ENCODE data around the gene OR13G1.
"Not testable (repeated sequence)": the region's sequence is repeated elsewhere in the genome, so short reads cannot be mapped to it uniquely, and the experiment has no call there.

The OR13G1 gene

GRCh38 chr1:247679639-247680038 is at the start of gene OR13G1:
OR13G1 (minus strand) TSS chr1:247679739; CDS start chr1:247673041, 6,698 bp downstream.
- no peak for DNase-seq (ENCODE audit: low read depth in 3 of 3)

- no peak for DNase-seq (ENCODE audit: low read depth in 3 of 3)
These were observed 41.7 kb upstream of the OR13G1 start for GRCh38 chr1:247721222-247721621.

- no peak for DNase-seq (ENCODE audit: low read depth in 3 of 3)
These were observed 37.0 kb upstream of the OR13G1 start, which contains the start of gene OR6F1 for GRCh38 chr1:247716546-247716945. OR6F1 (minus strand) TSS chr1:247716646; CDS start chr1:247712755, 3,891 bp downstream.

GRCh38 chr1:247713753-247714152 is 34.2 kb upstream of the OR13G1 start:
- no peak for DNase-seq (ENCODE audit: low read depth in 3 of 3)

GRCh38 chr1:247710681-247711080 is 31.1 kb upstream of the OR13G1 start:
- DNase-seq (ENCODE audit: low read depth in 3 of 3): not testable (repeated sequence)

- no peak for DNase-seq (ENCODE audit: low read depth in 3 of 3)
These were observed 21.8 kb upstream of the OR13G1 start for GRCh38 chr1:247701338-247701737.

- peak in 2 of 3 experiments; percentile 7 to 9 for DNase-seq (ENCODE audit: low read depth in 3 of 3)
These were observed 1.9 kb upstream of the OR13G1 start for GRCh38 chr1:247681288-247681897.

GRCh38 chr1:247680171-247680570 is 632 bp upstream of the OR13G1 start:
- DNase-seq (ENCODE audit: low read depth in 3 of 3): no peak

GRCh38 chr1:247669225-247669624 is 10.3 kb downstream of the OR13G1 start:
- DNase-seq (ENCODE audit: low read depth in 3 of 3): no peak

GRCh38 chr1:247656221-247656875 is 23.2 kb downstream of the OR13G1 start:
- DNase-seq (ENCODE audit: low read depth in 3 of 3): no peak

- no peak for DNase-seq (ENCODE audit: low read depth in 3 of 3)
These were observed 26.5 kb downstream of the OR13G1 start for GRCh38 chr1:247653040-247653439.

GRCh38 chr1:247647864-247648263 is 31.7 kb downstream of the OR13G1 start:
- no peak for DNase-seq (ENCODE audit: low read depth in 3 of 3)

- DNase-seq (ENCODE audit: low read depth in 3 of 3): no peak
These were observed 32.7 kb downstream of the OR13G1 start for GRCh38 chr1:247646867-247647266.

GRCh38 chr1:247642742-247643141 is 36.8 kb downstream of the OR13G1 start:
- DNase-seq (ENCODE audit: low read depth in 3 of 3): no peak

GRCh38 chr1:247639381-247639981 is 40.1 kb downstream of the OR13G1 start:
- DNase-seq (ENCODE audit: low read depth in 3 of 3): peak in 2 of 3 experiments; percentile 17 to 47

- DNase-seq (ENCODE audit: low read depth in 3 of 3): no peak
These were observed 40.8 kb downstream of the OR13G1 start for GRCh38 chr1:247638781-247639180.

- no peak for DNase-seq (ENCODE audit: low read depth in 3 of 3)
These were observed 41.5 kb downstream of the OR13G1 start for GRCh38 chr1:247638011-247638410.

- no peak for DNase-seq (ENCODE audit: low read depth in 3 of 3)
These were observed 51.6 kb downstream of the OR13G1 start for GRCh38 chr1:247627951-247628350.
